Ovary (tissue), 3 donors: Measurements from ENCODE around the gene BCO1.

Experiments used
- CTCF ChIP-seq, 3 donors: fragments of 450-650 bp in 2 of 3; fragments of 200-600 bp in 1 of 3; IDR thresholded peaks; one replicate each; pipeline versions ENCODE4 v1.5.1 to v1.8.0; 2016 to 2022; ENCODE audit warnings: antibody characterized with exemption in 3 of 3, mild to moderate bottlenecking in 1 of 3
- POLR2A ChIP-seq: fragments of 450-650 bp; IDR thresholded peaks from one replicate; pipeline ENCODE4 v1.6.1; 2017; ENCODE audit warnings: antibody characterized with exemption, mild to moderate bottlenecking, moderate library complexity
- donor health status: DM: no; HTN: no; CAD: no.

- TF ChIP-seq CTCF (IDR thresholded peaks at IDR 0.05) (no peak), POLR2A (no peak)
Measured at GRCh38 chr16:81251871-81252270, 13.4 kb downstream of the BCO1 start.
